Muscle layer of duodenum (tissue), 2 donors: ENCODE results near the gene MYO7A.

ENCODE experiments used
- H3K27ac ChIP-seq: one replicate; pipeline ENCODE4 v1.7.0; 2013; ENCODE audit warnings: mild to moderate bottlenecking, low read length
- H3K27me3 ChIP-seq: one replicate; pipeline ENCODE4 v1.7.0; 2013; ENCODE audit warnings: low read depth, mild to moderate bottlenecking, control low read depth, low read length
- H3K36me3 ChIP-seq, 2 donors: one replicate each; pipeline ENCODE4 v1.7.0; 2013; ENCODE audit warnings: low read length in 2 of 2, control low read depth in 1 of 2, mild to moderate bottlenecking in 1 of 2; ENCODE audit not compliant: insufficient read depth in 2 of 2, control insufficient read depth in 1 of 2
- H3K4me1 ChIP-seq, 2 donors: one replicate each; pipeline ENCODE4 v1.7.0; 2013; ENCODE audit warnings: low read length in 2 of 2, mild to moderate bottlenecking in 2 of 2, control low read depth in 1 of 2, moderate library complexity in 1 of 2; ENCODE audit not compliant: insufficient read depth in 2 of 2, control insufficient read depth in 1 of 2
- H3K4me3 ChIP-seq, 2 donors: one replicate each; pipeline ENCODE4 v1.7.0; 2013; ENCODE audit warnings: low read length in 2 of 2, low read depth in 1 of 2, mild to moderate bottlenecking in 1 of 2
- H3K9me3 ChIP-seq, 2 donors: one replicate each; pipeline ENCODE4 v1.7.0; 2013; ENCODE audit warnings: low read length in 2 of 2, control low read depth in 1 of 2, mild to moderate bottlenecking in 1 of 2; ENCODE audit not compliant: control insufficient read depth in 1 of 2
- donor health status: healthy.

The MYO7A gene

GRCh38 chr11:77209663-77210062 is 81.6 kb downstream of the MYO7A start:
- H3K9me3 ChIP-seq = no peaks in the 10 kb centered on the region
- no peak overlapping the region for H3K4me3 ChIP-seq
- no peak overlapping the region for H3K27ac ChIP-seq
- no peaks in the 10 kb centered on the region for H3K27me3 ChIP-seq
- H3K4me1 ChIP-seq = no peaks in the 10 kb centered on the region
- no peaks in the 10 kb centered on the region for H3K36me3 ChIP-seq

GRCh38 chr11:77211040-77211451 is 83.0 kb downstream of the MYO7A start:
- H3K4me1 ChIP-seq = no peaks in the 10 kb centered on the region
- no peaks in the 10 kb centered on the region for H3K36me3 ChIP-seq
- H3K4me3 ChIP-seq = no peak overlapping the region
- H3K27ac ChIP-seq = no peak overlapping the region
- H3K27me3 ChIP-seq = no peaks in the 10 kb centered on the region
- no peaks in the 10 kb centered on the region for H3K9me3 ChIP-seq

GRCh38 chr11:77211594-77212251 is 83.7 kb downstream of the MYO7A start:
- Histone ChIP-seq H3K27me3 (no peaks in the 10 kb centered on the region), H3K36me3 (no peaks in the 10 kb centered on the region), H3K4me1 (no peaks in the 10 kb centered on the region), H3K9me3 (no peaks in the 10 kb centered on the region), H3K27ac (no peak overlapping the region), H3K4me3 (no peak overlapping the region)

- no peaks in the 10 kb centered on the region for H3K27me3 ChIP-seq
- H3K4me1 ChIP-seq = no peaks in the 10 kb centered on the region
- H3K4me3 ChIP-seq = no peak overlapping the region
- H3K9me3 ChIP-seq = no peaks in the 10 kb centered on the region
- no peaks in the 10 kb centered on the region for H3K36me3 ChIP-seq
- H3K27ac ChIP-seq = no peak overlapping the region
Observed at GRCh38 chr11:77212314-77213007, 84.4 kb downstream of the MYO7A start.

- H3K4me1 ChIP-seq = no peaks in the 10 kb centered on the region
- H3K9me3 ChIP-seq = no peaks in the 10 kb centered on the region
- no peaks in the 10 kb centered on the region for H3K36me3 ChIP-seq
- H3K27ac ChIP-seq = no peak overlapping the region
- H3K4me3 ChIP-seq = no peak overlapping the region
- H3K27me3 ChIP-seq = no peaks in the 10 kb centered on the region
Observed at GRCh38 chr11:77213029-77213579, 85.1 kb downstream of the MYO7A start.

GRCh38 chr11:77213589-77214428 is 85.8 kb downstream of the MYO7A start:
- H3K4me3 ChIP-seq = no peak overlapping the region
- no peaks in the 10 kb centered on the region for H3K36me3 ChIP-seq
- no peaks in the 10 kb centered on the region for H3K9me3 ChIP-seq
- H3K4me1 ChIP-seq = no peaks in the 10 kb centered on the region
- no peaks in the 10 kb centered on the region for H3K27me3 ChIP-seq
- no peak overlapping the region for H3K27ac ChIP-seq

GRCh38 chr11:77214557-77214956 is 86.5 kb downstream of the MYO7A start:
- Histone ChIP-seq H3K27me3 (no peaks in the 10 kb centered on the region), H3K9me3 (no peaks in the 10 kb centered on the region), H3K27ac (no peak overlapping the region), H3K4me3 (no peak overlapping the region), H3K36me3 (no peaks in the 10 kb centered on the region), H3K4me1 (no peaks in the 10 kb centered on the region)

GRCh38 chr11:77215106-77215505 is 87.1 kb downstream of the MYO7A start:
- Histone ChIP-seq H3K27ac (no peak overlapping the region), H3K4me1 (no peaks in the 10 kb centered on the region), H3K36me3 (no peaks in the 10 kb centered on the region), H3K4me3 (no peak overlapping the region), H3K27me3 (no peaks in the 10 kb centered on the region), H3K9me3 (no peaks in the 10 kb centered on the region)

- Histone ChIP-seq H3K27ac (no peak overlapping the region), H3K4me1 (no peaks in the 10 kb centered on the region)
Observed at GRCh38 chr11:77217156-77217555, 89.1 kb downstream of the MYO7A start.

GRCh38 chr11:77223797-77224196 is 95.8 kb downstream of the MYO7A start:
- Histone ChIP-seq H3K27me3 (no peaks in the 10 kb centered on the region), H3K4me1 (no peaks in the 10 kb centered on the region), H3K36me3 (no peaks in the 10 kb centered on the region), H3K27ac (no peak overlapping the region), H3K9me3 (no peaks in the 10 kb centered on the region), H3K4me3 (no peak overlapping the region)

More at GRCh38 chr11:77217156-77217555, 89.1 kb downstream of the MYO7A start:
- H3K4me3 ChIP-seq = no peak overlapping the region
- H3K36me3 ChIP-seq = no peaks in the 10 kb centered on the region
- no peaks in the 10 kb centered on the region for H3K9me3 ChIP-seq
- H3K27me3 ChIP-seq = no peaks in the 10 kb centered on the region
